ENCODE data around the gene PTPRN2.
"Not testable (repeated sequence)": the region's sequence is repeated elsewhere in the genome, so short reads cannot be mapped to it uniquely, and the experiment has no call there.

The PTPRN2 gene

GRCh38 chr7:158443688-158444483, 143.7 kb downstream of the PTPRN2 start:
- no peak for DNase-seq (ENCODE audit: low spot score)

GRCh38 chr7:158443014-158443687, 144.5 kb downstream of the PTPRN2 start:
- no peak for DNase-seq (ENCODE audit: low spot score)

GRCh38 chr7:158442260-158442659, 145.4 kb downstream of the PTPRN2 start:
- DNase-seq (ENCODE audit: low spot score), result no peak

- DNase-seq (ENCODE audit: low spot score), result no peak
These were observed 148.6 kb downstream of the PTPRN2 start for GRCh38 chr7:158439035-158439434.

GRCh38 chr7:158432369-158433341, 155.0 kb downstream of the PTPRN2 start:
- DNase-seq (ENCODE audit: low spot score), result no peak

GRCh38 chr7:158431941-158432347, 155.7 kb downstream of the PTPRN2 start:
- DNase-seq (ENCODE audit: low spot score), result no peak

- no peak for DNase-seq (ENCODE audit: low spot score)
These were observed 156.3 kb downstream of the PTPRN2 start for GRCh38 chr7:158431055-158431940.

GRCh38 chr7:158430308-158431034, 157.2 kb downstream of the PTPRN2 start:
- DNase-seq (ENCODE audit: low spot score), result no peak

- DNase-seq (ENCODE audit: low spot score), result no peak
These were observed 158.5 kb downstream of the PTPRN2 start for GRCh38 chr7:158428837-158429753.

GRCh38 chr7:158428131-158428836, 159.3 kb downstream of the PTPRN2 start:
- DNase-seq (ENCODE audit: low spot score), result no peak

GRCh38 chr7:158425676-158426075, 161.9 kb downstream of the PTPRN2 start:
- DNase-seq (ENCODE audit: low spot score), result not testable (repeated sequence)

- no peak for DNase-seq (ENCODE audit: low spot score)
These were observed 163.1 kb downstream of the PTPRN2 start for GRCh38 chr7:158424531-158424930.

GRCh38 chr7:158424011-158424410, 163.6 kb downstream of the PTPRN2 start:
- no peak for DNase-seq (ENCODE audit: low spot score)

- DNase-seq (ENCODE audit: low spot score), result no peak
These were observed 164.6 kb downstream of the PTPRN2 start for GRCh38 chr7:158422887-158423560.

GRCh38 chr7:158422196-158422886, 165.3 kb downstream of the PTPRN2 start:
- no peak for DNase-seq (ENCODE audit: low spot score)

- no peak for DNase-seq (ENCODE audit: low spot score)
These were observed 166.3 kb downstream of the PTPRN2 start for GRCh38 chr7:158421361-158421760.

- no peak for DNase-seq (ENCODE audit: low spot score)
These were observed 166.9 kb downstream of the PTPRN2 start for GRCh38 chr7:158420591-158421340.

All from putamen (tissue), 1 donor.